GM19468 (cell line): ENCODE measurements around the gene FAM151A.

ENCODE experiments used
- ATAC-seq: cut with Tn5 transposase; IDR thresholded peaks from one replicate; pipeline ENCODE4 v1.9.1; 2021; ENCODE audit warnings: mild to moderate bottlenecking, moderate library complexity, moderate number of reproducible peaks; ENCODE audit not compliant: unreplicated experiment; ENCODE audit errors: extremely low read depth

Gene FAM151A

GRCh38 chr1:54583307-54583686, 40.0 kb downstream of the FAM151A start:
- ATAC-seq: no peak

- ATAC-seq: no peak
Measured at GRCh38 chr1:54582566-54583306, 40.6 kb downstream of the FAM151A start.

DNA sequence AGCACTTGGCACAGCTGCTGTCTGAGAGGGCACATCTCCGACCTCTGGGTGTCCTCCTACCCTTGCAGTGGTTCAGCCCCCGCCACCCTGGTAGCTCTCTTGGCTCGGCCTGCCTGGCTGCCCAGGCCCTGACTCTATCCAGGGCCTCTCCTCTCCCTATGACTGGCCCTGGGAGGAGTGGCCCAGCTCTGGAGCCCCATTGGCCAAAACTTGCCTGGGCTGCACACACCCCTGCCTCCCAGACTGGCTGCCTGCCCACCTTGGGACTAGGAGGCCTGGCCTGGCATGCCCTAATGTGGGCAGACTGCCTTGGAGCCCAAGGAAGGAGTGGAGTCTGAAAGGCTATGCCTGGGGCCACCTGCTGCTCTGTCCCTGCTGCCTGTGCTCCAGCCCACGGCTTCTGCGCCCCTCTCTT, 41.7 kb downstream of the FAM151A start:
- no peak for ATAC-seq

- no peak for ATAC-seq
Measured at GRCh38 chr1:54580856-54581550, 42.3 kb downstream of the FAM151A start.

- no peak for ATAC-seq
Measured at GRCh38 chr1:54579337-54579781, 44.0 kb downstream of the FAM151A start.

- no peak for ATAC-seq
Measured at GRCh38 chr1:54577612-54578011, 45.7 kb downstream of the FAM151A start.

DNA sequence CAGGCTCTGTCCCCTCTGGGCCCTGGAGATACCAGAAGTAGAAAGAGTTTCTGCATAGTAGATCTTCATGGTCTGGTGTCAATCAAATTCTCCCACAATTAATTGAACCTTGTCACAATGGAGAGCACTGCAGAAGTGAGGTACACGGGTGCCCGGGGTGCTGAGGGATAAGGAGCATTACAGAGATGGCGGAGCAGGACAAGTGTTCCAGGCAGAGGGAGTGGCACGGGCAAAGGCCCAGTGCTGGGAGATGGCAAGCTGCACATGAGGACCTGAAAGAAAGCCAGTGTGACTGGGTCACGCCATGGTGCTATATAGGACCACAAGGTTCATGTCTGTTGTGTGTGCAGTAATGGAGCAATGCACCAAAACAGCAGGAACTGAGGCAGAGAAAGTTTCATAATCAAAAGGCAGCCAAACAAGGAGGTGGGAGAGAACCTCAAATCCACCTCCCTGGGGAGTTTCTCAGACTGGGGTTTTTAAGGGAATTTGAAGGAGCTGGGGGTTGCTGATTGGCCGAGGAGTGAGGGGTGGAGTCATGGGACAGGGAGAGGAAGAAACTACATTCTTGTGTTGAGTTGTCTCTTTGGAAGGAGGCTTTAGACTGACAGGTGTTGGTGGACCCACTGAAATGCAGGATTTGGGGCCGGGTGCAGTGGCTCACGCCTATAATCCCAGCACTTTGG, 47.6 kb downstream of the FAM151A start:
- ATAC-seq: no peak

- ATAC-seq: no peak
Measured at GRCh38 chr1:54575161-54575560, 48.2 kb downstream of the FAM151A start.

DNA sequence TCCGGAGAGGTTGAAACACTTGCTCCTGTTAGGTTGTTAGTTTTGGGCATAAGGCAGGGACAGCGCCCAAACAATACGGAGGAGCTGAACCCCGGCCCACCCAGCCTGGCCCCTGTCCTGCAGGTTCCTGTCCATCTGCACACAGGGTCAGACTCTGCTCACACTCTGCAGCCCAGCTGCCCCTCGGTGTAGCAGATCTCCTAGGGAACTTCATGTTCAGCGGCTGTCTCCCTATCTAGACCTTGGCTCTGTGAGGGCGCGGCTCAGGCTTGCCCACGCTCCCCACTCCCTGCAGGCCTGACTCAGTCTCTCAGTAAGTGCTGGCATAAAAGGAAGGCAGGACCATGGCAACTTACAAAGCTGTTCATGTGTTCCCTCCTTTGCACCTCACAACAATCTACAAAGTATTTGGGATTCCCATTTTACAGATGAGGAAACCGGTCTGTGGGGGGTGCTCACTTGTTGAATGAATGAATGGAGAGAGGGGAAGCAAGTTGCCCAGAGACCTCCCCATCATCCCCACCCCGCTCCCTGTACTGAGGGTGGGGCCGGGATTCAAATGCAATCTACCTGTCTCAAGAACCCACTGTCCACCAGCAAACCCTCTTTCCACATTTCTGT, 49.1 kb downstream of the FAM151A start:
- ATAC-seq: no peak

- no peak for ATAC-seq
Measured at GRCh38 chr1:54572542-54572850, 50.8 kb downstream of the FAM151A start.

- ATAC-seq: no peak
Measured at GRCh38 chr1:54571803-54572541, 51.4 kb downstream of the FAM151A start.

GRCh38 chr1:54571326-54571725, 52.0 kb downstream of the FAM151A start:
- ATAC-seq: no peak

- no peak for ATAC-seq
Measured at GRCh38 chr1:54570161-54570560, 53.2 kb downstream of the FAM151A start.

GRCh38 chr1:54569339-54569738, 54.0 kb downstream of the FAM151A start:
- ATAC-seq: no peak

GRCh38 chr1:54567961-54568360, 55.4 kb downstream of the FAM151A start:
- ATAC-seq: no peak

- ATAC-seq: no peak
Measured at GRCh38 chr1:54566438-54567141, 56.7 kb downstream of the FAM151A start.

DNA sequence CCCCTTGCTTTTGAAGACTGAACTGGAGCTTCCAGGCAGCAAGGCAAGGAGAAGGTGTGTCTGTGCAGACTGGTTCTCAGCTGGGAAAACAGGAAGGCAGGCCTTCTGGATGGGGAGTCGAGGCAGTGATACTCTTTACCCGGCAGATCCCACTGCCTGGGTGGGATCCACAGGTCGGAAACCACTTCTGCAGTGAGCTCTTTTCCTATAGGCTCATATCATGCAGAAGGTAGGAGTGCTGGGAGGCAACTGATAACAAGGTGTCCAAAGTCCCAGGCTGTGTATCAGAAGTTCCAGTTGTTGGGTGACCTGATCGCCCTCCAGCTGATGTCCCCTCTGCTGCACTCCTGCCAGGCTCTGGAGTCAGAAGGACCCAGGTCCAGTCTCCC, 58.2 kb downstream of the FAM151A start:
- no peak for ATAC-seq

DNA sequence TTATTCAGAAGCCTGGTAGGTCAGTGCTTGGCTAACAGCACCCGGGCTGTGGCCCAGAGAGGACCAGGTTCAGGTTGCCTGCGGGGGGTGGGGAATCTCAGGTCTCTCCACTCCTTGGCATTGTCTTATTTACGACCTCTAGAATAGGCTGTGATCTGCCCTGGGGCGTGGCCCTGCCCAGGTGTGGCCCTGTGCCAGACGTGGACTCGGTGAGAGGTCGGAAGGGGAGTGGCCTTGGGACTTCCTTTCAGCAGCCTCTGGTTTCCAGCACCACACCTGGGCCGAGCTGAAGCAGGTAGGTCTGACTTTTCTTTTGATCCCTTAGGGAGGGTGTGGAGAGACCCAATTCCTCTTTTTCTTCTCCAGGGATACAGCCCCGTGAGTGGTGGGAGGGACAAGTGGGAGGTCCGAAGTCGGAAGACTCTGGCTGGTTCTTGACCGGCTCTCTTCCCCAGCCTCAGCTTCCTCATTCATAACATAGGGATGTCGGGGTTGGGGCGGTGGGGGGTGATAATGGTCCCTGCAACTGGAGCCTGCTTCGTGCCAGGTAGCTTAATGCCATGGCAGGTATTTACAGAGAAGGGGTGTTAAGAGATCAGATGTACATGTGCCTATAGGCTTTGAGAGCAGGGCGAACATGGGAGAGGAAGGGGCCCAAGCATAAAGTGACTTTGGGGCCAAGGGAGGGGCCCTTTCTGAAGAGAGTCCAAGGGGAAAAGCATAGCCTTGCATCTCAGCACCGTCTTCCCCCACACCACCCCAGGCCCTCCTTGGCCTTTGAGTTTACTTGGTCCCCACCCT, 58.8 kb downstream of the FAM151A start:
- no peak for ATAC-seq

DNA sequence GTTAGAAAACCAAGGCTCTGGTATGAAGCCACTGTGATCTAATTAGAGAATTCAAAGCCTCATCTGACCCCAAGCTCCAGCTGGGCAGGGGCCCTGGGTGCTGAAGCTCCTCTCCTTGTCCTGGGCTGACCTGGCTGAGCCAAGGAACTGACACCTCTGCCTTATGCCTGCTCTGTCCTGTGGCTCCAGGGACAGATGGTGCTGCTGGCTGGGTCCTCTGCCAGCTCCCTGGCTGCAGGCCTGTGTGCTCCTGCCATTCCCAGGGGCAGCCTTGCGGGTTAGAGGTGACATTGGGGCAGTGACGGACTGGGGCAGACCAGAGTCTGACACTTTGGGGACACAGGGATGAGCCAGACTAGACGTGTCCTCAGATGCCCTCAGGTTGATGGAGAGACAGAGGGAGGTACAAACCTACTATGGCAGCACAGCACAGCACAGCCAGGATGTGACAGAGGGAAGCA, 63.5 kb downstream of the FAM151A start:
- no peak for ATAC-seq
